ENCODE results near the gene TNC.

DNA sequence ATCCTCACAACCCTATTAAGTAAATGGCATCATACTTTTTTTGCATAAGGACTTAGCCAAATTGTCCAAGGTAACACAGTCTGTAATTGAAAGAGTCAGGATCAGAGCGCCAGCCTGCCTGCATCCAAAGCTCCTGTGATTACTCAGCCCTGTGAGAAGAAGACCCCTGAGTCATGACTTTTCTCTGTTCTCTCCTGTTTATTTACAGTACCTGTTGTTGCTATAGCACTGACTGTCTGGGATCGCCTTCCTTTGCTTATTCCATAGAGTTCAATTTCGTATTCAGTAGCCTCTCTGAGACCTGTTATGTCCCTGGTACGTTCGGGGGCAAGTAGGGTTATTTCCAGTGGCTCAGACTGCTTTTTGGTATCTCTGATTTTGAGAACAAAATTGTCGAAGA is 71.8 kb downstream of the TNC start:
- TF ChIP-seq, protein P1, sequence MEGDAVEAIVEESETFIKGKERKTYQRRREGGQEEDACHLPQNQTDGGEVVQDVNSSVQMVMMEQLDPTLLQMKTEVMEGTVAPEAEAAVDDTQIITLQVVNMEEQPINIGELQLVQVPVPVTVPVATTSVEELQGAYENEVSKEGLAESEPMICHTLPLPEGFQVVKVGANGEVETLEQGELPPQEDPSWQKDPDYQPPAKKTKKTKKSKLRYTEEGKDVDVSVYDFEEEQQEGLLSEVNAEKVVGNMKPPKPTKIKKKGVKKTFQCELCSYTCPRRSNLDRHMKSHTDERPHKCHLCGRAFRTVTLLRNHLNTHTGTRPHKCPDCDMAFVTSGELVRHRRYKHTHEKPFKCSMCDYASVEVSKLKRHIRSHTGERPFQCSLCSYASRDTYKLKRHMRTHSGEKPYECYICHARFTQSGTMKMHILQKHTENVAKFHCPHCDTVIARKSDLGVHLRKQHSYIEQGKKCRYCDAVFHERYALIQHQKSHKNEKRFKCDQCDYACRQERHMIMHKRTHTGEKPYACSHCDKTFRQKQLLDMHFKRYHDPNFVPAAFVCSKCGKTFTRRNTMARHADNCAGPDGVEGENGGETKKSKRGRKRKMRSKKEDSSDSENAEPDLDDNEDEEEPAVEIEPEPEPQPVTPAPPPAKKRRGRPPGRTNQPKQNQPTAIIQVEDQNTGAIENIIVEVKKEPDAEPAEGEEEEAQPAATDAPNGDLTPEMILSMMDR (IDR thresholded peaks at IDR 0.05), result no peak
- TF ChIP-seq POLR2A (IDR thresholded peaks at IDR 0.05), result no peak

Data from lower leg skin (tissue), 3 donors.